HG03575 (cell line): ENCODE results near the gene TBC1D7.

Experiments
- ATAC-seq: cut with Tn5 transposase; IDR thresholded peaks from one replicate; pipeline ENCODE4 v1.9.1; 2021; ENCODE audit not compliant: unreplicated experiment, insufficient number of reproducible peaks, low FRiP score; ENCODE audit errors: extremely low read depth

Gene TBC1D7

DNA sequence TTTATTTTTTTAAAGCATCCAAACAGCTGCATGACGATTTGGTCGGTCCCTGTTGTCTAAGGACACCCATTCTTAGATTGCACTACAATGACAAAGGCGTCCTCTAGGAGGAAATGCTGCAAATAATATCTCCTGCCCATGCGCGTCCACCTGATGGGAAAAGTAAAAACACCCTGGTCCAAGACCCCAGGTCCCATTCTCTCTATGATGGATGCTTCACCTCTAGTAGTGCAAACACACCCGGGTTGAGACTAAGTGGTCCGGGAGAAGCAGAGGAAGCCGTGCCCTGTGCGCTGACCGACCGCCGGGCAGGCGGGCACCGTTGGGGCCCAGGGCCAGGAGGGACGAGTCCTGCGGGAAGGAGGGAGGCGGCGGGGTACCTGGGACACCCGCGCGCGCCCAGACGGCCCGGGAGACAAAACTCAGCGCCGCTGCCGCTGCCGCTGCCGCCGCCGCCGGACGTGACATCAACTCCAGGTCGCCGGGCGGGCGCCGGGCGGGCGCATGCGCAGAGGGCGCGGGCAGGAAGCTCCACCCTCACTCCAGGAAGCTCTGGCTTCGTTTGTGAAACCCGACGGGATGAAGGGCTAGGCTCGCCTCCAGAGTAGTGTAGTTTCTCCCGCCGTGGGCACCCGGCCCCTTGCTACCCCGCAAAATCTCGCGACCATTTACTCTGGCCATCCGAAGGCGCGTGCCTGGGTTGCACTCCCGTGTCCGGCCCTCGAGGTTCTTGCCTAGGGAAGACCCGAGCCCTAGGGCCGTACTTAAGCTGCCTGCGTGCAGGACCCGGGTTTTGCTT, at the start of gene TBC1D7:
Gene TBC1D7, minus strand, starts transcription at position 462 of the 799 bp plus-strand sequence. CDS start 1,639 bp downstream, outside the sequence.
- ATAC-seq, result no peak

DNA sequence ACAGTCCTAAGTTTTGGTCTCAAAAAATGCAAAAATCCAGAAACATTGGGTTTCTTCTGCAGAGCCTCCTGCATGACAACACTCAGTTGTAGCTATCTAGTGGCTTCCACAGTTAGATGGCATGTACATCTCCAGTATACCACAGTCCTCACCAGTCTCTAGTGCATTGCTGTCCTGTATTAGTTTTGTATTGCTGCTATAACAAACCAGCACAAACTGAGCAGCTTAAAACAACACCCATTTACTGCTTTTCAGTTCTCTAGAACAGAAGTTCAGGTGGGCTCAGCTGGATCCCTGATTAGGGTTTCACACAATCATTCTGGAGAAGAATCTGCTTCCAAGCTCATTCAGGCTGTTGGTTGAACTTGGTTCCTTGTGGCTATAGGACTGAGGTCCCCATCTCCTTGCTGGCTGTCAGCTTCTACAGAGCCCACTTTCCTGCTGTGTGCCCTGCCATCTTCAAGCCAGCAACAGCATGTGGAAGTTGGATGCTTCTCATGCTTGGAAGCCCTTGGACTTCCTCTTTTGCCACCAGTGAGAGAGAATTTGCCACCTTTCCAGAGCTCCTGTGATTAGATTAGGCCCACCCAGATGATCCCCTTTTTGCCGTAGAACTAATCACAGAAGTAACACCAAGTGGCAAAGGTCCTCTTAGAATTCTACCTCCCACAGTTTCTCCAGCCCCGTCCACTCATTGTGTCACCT, 48.9 kb upstream of the TBC1D7 start:
- no peak for ATAC-seq

DNA sequence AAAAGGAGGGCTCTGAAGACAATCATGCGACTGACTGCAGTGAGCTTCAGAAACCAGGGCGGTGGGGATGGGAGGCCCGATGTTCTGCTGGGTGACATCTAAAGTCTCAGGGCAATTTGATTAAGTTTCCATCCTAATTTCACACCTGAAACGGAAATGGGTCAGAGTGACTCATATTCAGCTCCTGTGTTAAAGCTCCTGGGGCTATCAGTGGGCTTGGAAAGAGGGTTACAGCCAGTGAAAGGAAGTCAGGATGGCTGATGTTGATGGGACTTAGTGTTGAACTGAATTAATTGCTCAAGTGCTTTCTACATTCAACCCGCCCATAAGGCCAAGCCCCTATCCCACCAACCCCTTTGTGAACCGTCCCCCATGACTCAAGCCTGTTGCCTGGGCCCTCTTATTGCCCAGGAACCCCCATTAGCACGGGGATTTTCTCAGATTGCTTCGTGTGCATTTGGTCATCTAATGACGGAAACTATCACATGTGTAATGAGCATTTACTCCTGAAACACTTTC, 47.1 kb upstream of the TBC1D7 start:
- ATAC-seq, result peak; percentile 30

DNA sequence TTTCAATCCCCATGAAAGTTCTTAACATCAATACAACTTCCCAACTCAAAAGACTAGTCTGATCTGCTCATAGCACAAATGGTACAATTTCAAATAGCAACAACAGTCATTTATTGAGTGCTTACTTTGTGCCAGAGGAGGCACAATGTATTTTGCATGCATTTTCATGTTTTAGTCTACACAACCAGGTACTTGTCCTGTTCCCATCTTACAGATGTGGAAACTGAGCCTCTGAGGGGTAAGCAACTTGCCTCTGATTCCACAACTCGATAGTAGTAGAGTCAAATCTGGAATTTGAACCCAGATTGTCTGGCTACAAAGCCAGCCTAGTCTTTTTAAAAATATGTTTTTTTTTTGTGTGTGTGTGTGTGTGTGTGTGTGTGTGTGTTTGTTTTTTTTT, 45.6 kb upstream of the TBC1D7 start:
- ATAC-seq, result no peak

DNA sequence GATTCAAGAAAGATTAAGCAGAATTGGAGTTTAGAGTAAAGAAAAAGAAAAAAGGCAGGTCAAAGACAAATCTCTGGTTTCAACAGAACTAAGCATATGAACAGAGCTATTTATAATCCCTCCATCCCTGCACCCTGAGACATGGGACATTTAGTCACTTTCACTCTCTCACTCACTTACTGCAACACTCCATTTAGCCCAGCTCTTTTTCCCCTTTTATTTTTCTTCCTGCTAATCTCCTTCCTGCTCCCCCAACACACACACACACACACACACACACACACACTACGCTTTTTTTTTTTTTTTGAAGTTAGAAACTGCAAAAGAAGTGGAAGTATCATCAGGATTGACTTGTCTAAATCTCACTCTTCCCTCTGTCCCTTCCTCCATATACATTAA, 45.1 kb upstream of the TBC1D7 start:
- no peak for ATAC-seq

DNA sequence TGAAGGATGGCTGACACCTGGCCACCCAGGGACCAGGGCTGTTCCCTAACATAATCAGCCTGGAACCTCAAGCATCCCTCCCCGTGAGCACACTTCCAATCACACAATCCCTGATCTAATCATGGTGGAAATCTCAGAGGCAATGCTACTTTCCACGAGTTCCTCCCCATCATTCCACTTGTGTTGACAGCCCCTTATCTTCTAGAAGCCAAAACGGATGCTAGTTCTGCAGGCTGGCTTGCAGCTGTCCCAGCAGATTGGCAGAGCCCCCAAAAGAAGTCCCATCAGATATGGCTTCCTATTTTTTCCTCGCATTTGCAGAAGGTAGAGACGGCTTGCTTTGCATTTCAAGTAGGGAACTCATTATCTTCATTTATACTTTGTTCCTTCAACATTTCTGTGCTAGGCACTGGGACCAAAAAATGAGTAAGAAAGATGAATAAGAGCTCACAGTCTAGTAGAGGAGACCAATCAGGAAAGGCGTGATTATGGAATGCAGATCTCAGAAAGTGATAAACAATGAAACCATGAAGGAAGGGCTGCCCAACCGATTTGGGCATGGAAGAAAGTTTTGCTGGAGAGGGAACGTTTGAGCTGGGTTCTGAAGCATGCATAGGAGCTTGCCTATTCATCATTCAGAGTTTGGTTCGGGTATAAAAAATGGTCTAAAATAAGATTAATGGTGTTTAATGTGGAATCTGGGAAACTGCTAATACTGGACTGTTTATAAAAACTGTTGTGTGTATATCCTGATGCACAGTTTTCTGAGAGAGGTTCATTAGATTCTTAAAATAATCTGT, 44.6 kb upstream of the TBC1D7 start:
- ATAC-seq, result no peak

DNA sequence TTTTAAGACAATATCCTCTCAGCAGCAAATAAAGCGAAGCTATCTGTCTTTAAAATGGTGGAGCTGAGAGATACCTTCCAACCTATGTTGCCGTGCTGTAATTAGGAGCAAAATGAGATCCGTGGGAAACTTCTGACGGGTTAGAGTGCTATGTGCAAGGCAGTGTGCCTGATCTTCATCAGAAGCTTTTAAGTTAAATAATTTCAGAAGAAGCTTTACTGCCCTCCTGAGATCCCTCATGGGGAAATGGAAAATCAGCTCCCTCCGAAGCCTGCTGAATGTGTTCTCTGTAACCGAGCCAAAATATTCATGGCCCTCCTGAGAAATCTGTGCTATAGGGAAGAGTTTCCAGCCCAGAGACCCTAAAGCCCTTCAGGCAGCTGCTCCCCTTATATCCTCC, 43.7 kb upstream of the TBC1D7 start:
- no peak for ATAC-seq

DNA sequence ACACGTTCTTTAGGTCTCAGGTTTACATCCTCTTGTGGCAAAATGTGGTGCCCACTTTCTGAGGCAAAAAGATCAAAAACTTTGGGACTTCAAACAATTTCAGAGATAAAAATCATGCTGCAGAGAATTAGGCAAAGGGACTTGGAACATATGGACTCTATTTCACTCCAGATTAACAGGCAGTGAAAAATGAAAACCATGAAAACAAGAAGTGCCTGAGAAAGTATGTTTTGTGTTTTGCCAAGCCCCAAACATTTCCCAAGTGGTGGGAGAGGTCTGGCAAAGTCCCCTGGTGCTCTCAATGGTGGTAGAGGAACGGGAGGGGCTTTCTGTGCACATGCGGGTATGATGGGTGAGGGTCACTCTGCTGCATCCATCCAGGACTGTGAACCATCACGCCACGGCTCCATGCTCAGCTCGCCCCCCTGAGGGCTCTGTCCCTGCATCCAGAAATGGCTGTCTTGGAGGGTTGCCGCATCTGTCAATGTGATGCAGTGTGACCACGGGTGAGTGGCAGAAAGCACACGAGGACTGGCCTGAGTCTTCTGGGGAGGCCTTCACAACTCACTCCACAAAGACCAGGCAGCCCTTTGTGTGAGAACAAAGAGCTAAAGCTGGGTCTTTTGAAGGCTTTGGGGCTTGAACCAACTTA, 43.2 kb upstream of the TBC1D7 start:
- ATAC-seq, result no peak

DNA sequence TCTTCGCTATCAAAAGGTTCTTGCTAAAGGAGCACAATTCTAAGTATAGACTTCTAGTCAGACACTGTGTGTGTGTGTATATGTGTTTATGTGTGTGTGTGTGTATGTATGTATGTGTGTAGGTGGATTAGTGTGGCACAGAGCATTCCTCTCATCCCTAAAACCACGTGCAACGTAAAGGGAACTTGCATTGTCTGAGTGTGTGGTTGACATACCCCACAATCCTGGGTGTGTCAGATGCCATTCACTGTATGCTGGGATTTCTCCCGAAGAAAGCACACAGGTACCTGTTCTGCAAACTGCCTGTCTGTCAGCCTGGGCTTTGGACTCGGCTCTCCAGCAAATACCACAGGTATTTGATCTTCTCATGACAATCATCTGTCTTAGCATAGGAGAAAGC, 42.3 kb upstream of the TBC1D7 start:
- no peak for ATAC-seq

DNA sequence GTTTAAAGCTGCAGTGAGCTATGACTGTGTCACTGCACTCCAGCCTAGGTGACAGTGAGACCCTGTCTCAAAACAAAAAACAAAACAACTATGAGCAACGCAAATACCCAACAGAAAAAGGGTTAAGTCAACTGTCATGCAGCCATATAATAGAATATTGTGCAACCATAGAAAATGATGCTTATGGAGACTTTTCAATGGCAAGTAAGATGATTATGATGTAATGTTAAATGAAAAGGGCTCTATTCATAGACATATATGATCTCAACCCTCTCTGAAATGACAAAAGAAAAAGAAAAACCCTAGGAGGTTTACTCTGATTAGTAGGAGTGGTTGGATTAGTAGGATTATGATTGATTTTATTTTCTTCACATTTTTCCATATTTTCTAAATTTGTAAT, 41.3 kb upstream of the TBC1D7 start:
- no peak for ATAC-seq

DNA sequence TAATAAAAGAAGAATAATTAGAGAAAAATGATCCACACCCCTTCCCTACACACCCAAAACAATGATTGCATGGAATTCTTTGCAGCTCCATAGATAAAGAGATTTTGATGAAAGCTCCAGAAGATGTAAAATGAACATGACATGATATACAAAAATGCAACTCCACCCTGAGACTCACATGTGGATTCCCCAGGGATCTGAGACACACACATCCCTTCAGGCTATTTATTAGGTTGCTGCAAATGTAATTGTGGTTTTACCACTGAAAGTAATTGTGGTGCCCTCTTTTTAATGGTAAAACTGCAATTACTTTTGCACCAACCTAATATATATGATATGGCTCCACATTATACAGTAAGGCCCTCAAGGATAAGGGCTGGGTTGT, 40.4 kb upstream of the TBC1D7 start:
- ATAC-seq, result no peak

DNA sequence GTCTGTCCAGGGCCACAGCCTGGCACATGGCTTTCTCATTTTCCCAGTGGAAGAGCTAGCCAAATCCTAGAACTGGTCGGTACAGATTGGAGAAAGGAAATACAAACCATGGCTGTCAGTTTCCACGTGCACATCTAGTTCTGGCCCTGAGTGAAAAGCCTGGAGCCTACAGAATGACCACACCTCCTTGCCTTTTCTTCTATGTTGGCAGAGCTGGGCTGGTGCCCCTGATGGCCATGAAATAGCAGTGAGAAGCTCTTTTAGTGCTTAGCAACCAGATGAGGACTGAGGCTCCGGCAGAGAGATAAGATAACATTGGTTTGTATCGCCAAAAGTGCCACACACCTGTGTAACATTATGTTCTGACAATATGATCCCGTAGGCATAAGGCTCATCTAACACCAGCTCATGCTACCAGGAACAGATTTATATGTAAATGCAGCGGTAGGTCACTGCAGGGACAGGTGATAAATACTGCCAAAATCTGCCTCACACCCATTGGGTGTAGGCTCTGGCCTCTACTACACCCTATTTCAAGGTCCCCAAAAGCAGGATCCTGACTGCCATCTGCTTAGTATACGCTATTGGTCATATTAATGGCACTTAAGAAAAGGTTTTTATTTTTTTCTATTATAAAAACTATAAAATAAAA, 39.9 kb upstream of the TBC1D7 start:
- no peak for ATAC-seq

DNA sequence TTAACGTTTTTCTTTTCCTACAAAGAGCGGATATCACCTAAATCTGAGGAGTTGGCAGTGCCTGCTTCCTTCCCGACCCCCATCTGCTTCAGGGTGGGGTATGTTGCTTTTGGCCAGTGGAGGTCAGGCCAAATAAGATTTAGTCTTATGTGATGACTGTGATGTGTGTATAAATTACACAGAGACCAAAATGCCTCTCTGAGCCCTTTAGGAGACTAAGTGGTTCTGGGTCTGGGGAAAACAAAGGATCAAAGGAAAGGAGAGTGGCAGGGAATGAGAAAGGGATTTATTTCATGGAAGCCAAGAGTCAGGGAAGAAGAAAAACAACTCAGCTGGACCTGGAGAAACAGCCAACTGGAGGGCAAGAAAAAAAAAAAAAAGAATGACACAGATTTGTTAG, 39.1 kb upstream of the TBC1D7 start:
- ATAC-seq, result no peak

DNA sequence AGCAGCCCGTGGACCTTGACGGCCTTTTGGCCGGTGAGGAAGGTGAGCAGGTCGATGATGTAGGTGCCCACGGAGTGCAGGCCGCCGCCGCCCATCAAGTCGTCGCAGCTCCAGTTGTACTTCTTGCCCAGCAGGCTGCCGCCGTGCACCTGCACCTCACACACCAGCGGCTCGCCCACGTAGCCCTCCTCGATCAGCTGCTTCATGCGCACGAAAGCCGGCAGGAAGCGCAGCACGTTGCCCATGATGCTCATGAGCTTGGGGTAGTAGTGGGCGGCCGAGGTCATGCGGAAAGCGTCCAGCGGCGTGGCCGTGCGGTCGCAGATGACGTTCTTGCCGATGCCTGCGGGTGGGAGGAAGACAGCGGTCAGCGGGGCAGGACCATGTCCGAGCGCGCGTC, 37.0 kb upstream of the TBC1D7 start:
- no peak for ATAC-seq

DNA sequence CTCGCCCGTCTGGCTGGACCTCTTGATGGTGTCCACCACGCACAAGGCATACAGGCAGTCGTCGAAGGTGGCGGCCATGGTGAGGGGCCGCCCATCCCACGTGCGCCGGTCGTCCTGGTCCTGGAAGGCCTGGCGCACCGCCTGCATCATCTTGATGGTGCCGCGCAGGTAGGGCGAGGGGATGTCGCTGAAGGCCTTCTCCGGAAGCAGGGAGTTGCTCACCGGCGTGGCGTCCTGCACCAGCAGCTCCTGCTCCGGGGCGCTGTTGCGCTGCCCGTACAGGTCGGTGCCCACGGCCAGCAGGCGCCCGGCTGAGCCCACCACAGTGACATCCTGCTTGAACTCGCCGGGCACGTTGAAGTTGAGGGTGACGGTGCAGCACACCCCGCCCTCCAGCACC, 36.5 kb upstream of the TBC1D7 start:
- no peak for ATAC-seq

DNA sequence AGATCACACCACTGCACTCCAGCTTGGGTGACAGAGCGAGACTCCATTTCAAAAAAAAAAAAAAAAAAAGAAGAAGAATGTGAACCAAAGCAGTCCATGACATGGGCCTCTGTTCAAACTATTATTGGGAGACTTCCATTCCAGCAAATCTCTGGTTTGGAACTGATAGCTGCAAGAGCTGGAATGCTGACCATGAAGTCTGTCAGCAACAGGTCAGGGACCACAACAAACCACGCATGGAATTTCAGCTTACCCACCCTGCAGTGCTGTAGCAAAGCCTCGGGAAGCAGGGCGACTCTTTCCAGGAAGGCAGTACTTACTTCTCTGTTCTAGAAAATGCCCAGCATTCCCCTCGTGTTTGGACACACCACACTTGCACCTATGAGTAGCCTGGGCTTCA, 34.1 kb upstream of the TBC1D7 start:
- ATAC-seq, result no peak

DNA sequence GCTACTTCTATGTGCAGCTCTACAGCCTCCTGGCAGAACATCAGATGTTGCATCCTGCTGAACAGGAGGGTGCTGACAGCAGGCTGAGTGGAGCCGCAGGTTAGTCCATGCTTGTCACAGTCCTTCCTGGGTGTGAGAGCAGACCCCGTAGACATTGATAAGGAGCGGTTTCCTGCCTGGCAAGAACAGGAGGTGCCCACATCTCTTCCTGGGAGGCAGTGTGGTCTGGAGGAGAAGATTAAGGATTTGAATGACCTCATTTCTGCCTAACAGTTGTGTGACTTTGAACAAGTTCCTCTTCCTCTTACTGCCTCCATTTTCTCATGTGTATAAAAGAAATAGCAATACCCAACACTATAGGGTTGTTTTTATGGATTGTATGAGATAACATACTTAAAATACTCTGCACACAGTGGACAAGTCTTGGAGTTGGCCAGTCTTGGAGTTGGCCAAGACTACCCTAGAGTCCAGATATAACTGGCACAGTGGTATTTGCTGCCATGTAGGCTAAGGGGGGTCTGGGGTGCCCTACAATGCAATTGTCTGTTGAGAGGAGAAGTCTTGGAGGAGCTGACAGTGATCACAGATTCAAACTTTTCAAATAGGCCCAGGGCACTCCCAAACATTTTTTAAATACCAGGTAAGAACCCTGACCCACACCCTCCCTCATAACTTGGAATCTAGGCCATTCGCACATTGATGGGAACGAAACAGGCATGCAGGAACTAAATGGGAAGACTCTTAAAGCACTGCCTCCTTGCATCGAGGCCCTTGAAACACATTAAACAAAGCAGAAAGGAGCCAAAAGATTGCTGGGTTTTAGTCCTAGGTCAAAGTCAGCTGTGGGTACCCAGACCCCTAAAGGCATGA, 32.6 kb upstream of the TBC1D7 start:
- no peak for ATAC-seq

DNA sequence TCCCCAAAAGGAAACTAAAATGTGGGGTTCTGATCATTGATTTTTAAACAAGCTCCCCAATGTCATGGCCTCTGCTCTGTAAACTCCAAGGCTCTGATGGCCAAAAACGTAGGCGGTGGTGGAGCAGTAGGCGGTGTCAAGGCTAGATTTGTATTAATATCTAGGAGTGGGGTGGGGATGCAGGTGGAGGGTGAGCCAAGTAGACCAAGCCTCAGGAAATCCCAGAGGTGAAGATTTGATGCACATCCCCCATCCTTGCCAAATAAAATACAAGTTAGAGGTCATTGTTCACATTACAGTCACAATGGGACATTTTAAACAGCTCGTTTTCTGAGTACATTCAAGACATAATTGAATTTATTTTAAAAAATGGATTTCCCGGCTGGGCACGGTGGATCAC, 30.9 kb upstream of the TBC1D7 start:
- no peak for ATAC-seq
